Stimulated activated CD8-positive, alpha-beta memory T cell treated with anti-CD3 and anti-CD28 coated beads, Interleukin-7, amount 100 ng/mL, for 48 hours (primary cell): Measurements from ENCODE around the gene DHRS12.

Experiments
- DNase-seq, 2 donors: peaks; one replicate each; pipeline ENCODE4 v3.0.0-alpha.2; 2020; ENCODE audit warnings: low read depth in 1 of 2; ENCODE audit errors: extremely low read depth in 1 of 2

DHRS12 gene

DNA sequence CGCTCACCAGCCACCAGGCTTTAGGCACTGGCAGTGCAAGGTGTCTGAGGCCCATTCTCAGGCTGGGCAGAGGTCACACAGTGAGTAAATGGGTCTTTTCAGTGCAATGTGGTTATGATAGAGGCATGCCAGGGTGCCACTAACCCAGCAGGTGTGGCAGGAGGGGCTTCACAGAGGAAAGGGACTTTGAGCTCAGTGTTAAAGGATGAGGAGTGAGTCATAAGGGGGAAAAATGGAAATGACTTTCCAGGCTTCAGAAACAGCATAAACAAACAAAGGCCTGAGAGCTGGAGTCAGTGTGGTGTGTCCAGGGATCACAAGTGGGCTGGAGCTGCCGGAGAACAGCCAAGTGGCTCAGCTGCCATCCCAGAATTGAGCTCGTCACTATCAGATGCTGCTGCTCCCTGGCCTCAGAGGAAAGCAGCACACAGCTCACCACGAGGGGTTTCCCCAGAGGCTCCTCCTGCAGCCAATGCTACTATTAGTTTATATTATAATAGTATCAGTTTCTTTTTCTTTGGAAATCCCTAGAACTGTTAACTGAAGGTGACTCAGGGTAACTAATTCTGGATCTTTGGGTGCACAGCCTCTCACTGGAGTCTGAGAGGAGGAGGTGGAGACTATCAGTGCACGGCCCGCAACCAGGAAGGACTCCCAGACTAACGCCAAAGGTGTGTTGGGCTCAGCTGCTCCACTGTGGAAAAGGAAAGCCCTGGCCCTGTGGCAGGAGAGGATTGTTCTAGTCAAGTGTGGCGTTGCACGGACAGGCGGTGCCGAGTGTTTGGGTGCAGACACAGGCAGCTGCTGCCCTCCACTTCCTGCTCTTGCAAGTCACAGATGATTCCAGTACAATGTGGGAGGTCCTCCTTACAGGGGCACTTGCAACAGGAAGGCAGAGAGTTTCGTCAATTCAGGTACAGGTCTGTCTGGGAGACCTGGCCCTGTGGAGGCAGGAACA lies 39.5 kb downstream of the DHRS12 start:
- peak; percentile 38 to 57 for DNase-seq

DNA sequence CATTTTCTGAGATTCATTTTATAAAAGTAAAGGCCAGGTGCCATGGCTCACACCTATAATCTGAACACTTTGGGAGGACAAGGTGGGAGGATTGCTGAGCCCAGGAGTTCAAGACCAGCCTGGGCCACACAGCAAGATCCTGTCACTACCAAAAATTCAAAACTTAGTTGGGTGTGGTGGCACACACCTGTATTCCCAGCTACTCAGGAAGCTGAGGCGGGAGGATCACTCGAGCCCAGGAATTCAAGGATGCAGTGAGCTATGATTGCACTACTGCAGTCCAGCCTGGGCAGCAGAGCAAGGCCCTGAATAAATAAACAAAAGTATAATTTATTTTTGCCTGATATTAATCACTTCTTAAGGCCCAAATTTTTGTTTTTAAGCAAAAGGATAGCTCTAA lies 40.5 kb downstream of the DHRS12 start:
- DNase-seq: no peak

DNA sequence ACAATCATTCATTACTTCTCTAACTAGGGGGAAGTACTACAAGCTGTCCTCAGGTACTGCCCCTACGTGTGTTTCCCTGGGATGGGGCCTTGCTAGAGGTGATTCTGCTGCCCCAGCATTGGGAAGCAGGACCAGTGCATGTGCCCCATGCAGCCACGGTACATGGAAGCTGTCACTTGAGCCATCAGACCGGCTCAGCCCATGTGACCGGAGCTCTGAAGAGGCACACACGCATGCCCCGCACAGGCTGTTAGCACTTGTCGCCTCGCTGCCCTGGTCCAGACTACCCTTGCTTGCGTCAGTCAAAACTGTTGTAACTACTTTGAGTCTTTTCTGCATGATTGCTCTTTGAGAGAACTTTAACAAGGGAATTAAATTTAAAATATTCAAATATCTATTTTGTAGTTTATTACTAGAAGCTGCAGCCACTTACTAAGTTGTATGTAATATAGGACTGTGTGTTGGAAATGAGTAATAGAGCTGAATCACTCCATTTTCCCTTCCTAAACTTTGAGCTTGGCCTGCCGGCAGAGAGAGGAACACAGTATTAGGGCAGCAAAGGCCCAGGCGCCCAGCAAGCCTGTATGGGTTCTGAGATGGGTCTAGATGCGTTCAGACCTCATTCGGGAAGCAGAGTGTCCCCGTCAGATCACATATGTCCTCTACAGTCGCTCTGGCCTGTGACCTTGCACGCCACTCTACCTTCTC lies 42.2 kb downstream of the DHRS12 start:
- no peak for DNase-seq

DNA sequence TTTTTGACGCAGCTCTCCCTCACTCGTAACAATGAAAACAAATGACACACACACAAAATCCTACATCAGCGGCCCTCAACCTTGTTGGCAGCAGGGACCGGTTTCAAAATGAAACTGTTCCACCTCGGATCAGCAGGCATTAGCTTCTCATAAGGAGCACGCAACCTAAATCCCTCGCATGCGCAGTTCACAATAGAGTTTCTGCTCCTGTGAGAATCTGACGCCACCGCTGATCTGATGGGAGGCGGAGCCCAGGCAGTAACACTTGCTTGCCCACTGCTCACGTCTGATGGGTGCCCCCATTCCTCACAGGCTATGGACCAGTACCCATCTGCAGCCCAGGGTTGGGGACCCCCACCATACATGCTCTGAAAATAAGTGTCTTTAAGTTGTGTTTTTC lies 43.4 kb downstream of the DHRS12 start:
- DNase-seq: no peak

GRCh38 chr13:51759240-51759639 lies 44.7 kb downstream of the DHRS12 start:
- DNase-seq: no peak

DNA sequence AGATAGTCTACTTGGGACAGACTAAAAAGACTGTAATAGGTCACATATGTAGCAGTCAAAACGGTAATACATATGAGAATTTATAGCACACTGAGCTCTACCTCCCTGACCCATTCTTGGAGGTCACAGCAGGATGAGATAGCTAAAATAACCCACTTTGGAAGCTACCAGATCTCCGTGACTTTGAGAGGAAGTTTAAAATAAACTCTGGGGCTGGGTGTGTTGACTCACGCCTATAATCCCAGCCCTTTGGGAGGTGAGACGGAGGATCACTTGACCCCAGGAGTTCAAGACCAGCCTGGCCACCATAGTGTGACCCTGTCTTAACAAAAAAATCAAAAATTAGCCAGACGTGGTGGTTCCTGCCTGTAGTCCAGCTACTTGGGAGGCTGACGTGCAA lies 45.3 kb downstream of the DHRS12 start:
- DNase-seq: no peak

GRCh38 chr13:51756651-51757050 lies 47.3 kb downstream of the DHRS12 start:
- no peak for DNase-seq

- no peak for DNase-seq
Observed at GRCh38 chr13:51747438-51748434, 56.2 kb downstream of the DHRS12 start.

- DNase-seq: no peak
Observed at GRCh38 chr13:51746802-51747201, 57.2 kb downstream of the DHRS12 start.

DNA sequence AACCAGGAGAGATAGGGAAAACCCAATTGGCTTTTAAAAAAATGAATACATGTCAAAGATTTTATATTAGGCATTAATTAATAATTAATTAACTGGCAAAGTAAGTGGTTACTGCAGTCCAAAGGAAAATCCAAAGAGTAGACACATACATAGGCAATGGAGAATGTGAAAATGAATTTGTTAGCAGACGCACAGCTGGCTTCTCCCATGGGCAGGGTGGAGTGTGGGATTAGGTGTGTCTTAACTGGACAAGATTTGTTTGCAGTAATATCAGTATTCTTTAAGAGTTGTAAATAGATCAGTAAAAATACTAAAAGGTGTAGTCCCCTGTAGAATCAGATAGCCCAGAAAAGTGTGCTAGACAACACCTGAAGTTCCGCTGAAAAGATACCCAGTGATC lies 58.7 kb downstream of the DHRS12 start:
- DNase-seq: no peak

DNA sequence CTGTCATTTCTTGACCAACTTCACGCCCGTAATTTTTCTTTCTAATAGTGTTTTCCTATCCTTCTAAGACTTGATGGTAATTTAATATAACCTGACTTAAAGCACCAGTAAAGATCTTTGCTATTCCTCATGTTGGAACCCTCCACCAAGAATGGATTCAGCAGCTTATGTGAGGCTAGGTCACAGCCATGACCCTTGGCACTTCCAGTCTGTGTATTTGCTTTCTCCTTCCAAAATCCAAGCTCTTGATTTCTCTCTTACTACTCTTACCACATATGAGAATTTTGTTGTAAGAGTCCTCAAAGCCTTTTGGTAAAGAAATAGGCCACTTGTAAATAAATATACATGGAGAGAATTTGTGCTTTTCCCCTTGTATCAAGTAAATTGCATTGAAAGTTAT lies 61.4 kb downstream of the DHRS12 start:
- DNase-seq: no peak

- no peak for DNase-seq
Observed at GRCh38 chr13:51742031-51742430, 61.9 kb downstream of the DHRS12 start.

DNA sequence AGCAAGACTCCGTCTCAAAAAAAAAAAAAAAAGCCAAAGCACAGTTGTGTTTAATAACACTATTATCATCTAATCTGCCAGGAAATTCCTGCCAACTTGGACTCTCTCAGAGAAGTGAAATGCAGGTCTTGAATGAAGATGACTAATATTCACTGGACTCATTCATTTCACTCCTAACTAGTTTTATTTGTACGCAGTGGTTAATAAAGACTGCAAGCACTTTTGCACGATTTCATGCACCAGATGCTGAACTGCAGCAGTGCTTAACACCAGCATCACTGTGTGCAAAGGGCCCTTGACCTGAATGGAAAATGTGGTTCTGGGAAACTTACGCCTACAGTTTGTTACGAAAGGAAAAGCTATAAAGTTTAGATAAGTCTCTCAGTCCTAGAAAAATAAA lies 63.3 kb downstream of the DHRS12 start:
- DNase-seq: no peak

- no peak for DNase-seq
Observed at GRCh38 chr13:51739027-51739764, 64.8 kb downstream of the DHRS12 start.

DNA sequence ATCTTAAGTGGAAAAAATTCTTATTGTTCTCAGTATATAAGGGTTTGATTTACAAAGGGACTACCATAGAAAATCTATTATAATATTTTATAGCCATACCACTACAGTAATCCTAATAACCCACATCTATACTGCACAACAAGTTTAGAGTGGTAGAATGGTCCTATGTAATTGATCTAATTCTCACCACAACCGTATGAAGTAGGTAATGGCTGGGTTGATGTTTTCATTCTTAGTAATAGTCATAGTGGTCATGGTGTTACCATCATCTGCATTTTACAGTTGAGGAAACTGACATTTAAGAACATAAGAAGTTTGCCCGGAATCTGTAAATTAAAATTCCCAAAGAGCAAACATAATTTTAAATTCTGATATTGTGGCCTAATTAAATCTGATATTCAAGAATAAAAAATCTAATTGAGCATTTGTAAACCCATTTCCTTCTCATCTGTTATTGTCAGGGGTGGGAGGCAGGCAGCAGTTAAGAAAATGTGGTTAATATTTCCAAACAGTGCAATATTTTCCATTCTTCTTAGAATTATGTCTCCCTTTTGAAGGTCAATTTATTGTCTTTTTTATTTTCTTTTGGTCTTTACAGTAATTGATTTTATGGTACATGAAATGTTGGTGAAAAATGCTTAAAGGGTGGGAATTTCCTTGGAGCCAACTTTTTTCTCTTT lies 65.6 kb downstream of the DHRS12 start:
- no peak for DNase-seq

DNA sequence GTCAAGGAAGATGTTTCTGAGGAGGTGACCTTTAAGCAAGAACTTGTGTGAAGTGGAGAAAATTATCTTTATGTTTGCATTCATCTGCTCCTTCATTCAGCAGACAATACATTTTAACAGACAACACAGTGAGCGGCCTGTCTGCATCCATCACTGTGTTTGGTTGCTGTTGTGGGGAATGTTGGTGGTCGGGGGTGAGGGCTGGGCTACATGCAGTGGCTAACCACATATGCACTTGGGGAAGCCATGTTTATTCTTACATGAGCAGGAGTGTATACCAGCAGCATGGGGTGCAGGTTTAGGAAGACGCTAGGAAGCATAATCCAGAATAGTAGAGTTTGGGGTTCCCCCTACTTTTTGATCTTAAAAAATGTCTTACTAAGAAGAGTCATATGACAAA lies 66.4 kb downstream of the DHRS12 start:
- DNase-seq: no peak

- DNase-seq: no peak
Observed at GRCh38 chr13:51734786-51735185, 69.2 kb downstream of the DHRS12 start.

DNA sequence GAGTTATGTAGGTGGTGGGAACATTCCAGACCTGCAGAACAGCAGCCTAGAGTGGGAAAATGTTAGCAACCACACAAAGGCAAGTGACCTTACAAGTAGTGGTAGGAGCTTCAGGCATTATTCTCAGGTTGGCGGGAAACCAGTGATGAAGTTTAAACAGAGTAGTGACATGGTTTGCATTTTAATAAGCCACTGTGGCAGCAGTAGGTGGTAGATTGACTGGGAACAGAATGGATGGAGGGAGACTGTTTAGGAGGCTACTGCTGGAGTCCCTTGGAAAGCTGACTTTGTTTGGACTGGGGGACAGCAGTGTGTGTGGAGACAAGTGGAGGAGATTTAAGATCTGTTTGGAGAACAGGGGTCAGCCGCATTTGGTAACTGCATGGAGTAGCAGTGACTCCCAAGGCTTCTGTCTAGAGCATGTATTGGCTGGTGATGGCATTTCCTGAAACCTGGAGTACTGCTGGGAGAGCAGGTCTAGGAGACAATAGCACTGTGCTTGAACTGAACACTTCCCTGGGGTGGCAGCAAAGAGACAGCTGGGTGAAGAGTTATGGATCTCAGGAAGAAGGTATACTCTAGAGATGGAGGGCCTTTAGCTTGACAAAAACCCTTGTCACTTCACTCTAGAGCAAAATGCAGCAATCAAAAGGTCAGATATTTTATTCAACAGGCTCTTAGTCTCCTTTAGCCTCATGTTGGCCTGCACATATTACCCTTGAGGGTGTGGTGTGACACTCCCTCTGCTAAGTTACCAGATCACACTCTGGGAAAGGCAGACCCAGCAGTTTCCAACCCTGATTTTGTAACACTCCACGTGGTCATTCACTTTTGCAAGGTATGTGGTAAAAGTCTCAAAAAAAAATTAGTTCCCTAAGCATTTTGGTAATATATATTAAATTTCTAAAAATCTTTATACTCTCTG lies 70.3 kb downstream of the DHRS12 start:
- DNase-seq: no peak

DNA sequence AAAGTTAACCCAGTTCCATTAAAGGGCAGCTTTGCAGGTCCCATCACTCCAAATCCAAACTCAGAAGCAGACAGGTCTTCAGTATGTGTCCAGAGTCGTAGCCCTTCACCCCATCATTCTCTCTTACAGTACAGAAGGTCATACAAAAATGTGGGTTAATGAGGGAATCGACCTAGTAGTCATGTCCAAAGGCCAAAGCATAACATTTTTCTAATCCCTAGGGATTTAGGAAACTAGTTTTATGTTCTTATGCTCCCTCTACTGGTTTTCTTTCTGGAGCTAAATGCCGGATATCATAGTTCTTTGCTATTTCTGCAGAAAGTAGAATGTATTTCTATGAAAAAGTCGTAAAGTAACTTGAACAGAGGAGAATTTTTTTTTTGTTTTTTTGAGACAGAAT lies 72.2 kb downstream of the DHRS12 start:
- no peak for DNase-seq
